WTC11 (cell line): ENCODE measurements around the gene TFEB. TPM values are rescaled to one million over a fixed set of nuclear protein-coding genes. Genes with fewer than 3 reads are reported as not detected.

ENCODE experiments used
- ATAC-seq: fragments of 200-7000 bp; cut with Tn5 transposase; 2 replicates; pipeline ENCODE4 v1.10.0; 2021; ENCODE audit warnings: mild to moderate bottlenecking, moderate library complexity
- Bru-seq: library from RNA; stranded (reverse); fragments of 400-500 nt; gene quantifications from one replicate; lab custom pipeline; 2021; lab: Mats Ljungman, UMichigan
- CTCF ChIA-PET: fragments of 300-600 bp; sonication (Branson Sonifier 250); formaldehyde crosslinking; loops from one replicate; lab custom pipeline; 2021; ENCODE audit warnings: antibody characterized with exemption; lab: Charles Lee
- POLR2A ChIA-PET: fragments of 350-600 bp; sonication (Branson Sonifier 250); formaldehyde crosslinking; loops from one replicate; lab custom pipeline; 2021; ENCODE audit warnings: antibody characterized with exemption; lab: Charles Lee
- DNase-seq: peaks from one replicate; pipeline ENCODE4 v3.0.0; 2021; ENCODE audit warnings: low spot score
- H3K27ac Mint-ChIP-seq: 2 replicates; pipeline ENCODE4 v1.8.0; 2021; ENCODE audit warnings: mixed read lengths
- H3K27me3 Mint-ChIP-seq: 2 replicates; pipeline ENCODE4 v1.8.0; 2021; ENCODE audit warnings: low read depth, mild to moderate bottlenecking, moderate library complexity, mixed read lengths
- H3K36me3 Mint-ChIP-seq: 2 replicates; pipeline ENCODE4 v1.8.0; 2021; ENCODE audit warnings: mixed read lengths
- H3K4me1 Mint-ChIP-seq: 2 replicates; pipeline ENCODE4 v1.8.0; 2022; ENCODE audit warnings: mixed read lengths
- H3K4me3 Mint-ChIP-seq: 2 replicates; pipeline ENCODE4 v1.8.0; 2021; ENCODE audit warnings: mild to moderate bottlenecking, moderate library complexity, mixed read lengths
- H3K9me3 Mint-ChIP-seq: 2 replicates; pipeline ENCODE4 v1.8.0; 2021; ENCODE audit warnings: mixed read lengths
- ATF1 ChIP-seq: sonication (generic); formaldehyde crosslinking; IDR thresholded peaks from 2 replicates; pipeline ENCODE4 v1.8.1; 2023; ENCODE audit warnings: mild to moderate bottlenecking, moderate library complexity, missing genetic modification reagents
- CBFB ChIP-seq: sonication (generic); formaldehyde crosslinking; IDR thresholded peaks from 2 replicates; pipeline ENCODE4 v1.8.1; 2022; ENCODE audit warnings: mild to moderate bottlenecking, low read depth, missing genetic modification reagents
- FOXK1 ChIP-seq: sonication (generic); formaldehyde crosslinking; IDR thresholded peaks from 2 replicates; pipeline ENCODE4 v1.8.0; 2022; ENCODE audit warnings: mild to moderate bottlenecking, moderate library complexity, missing genetic modification reagents
- GABPB1 ChIP-seq: sonication (generic); formaldehyde crosslinking; IDR thresholded peaks from 2 replicates; pipeline ENCODE4 v1.8.1; 2023; ENCODE audit warnings: mild to moderate bottlenecking, missing genetic modification reagents
- GRHL2 ChIP-seq: fragments of 250-450 bp; sonication (Bioruptor Pico); IDR thresholded peaks from 2 replicates; pipeline ENCODE4 v1.8.0; 2022; ENCODE audit warnings: mild to moderate bottlenecking, moderate library complexity; ENCODE audit not compliant: insufficient replicate concordance, severe bottlenecking
- GTF2I ChIP-seq: fragments of 250-450 bp; sonication (Bioruptor Pico); conservative IDR thresholded peaks from 2 replicates; pipeline ENCODE4 v1.4.0; 2021; ENCODE audit warnings: mild to moderate bottlenecking
- IRF2 ChIP-seq: sonication (generic); formaldehyde crosslinking; IDR thresholded peaks from 2 replicates; pipeline ENCODE4 v1.8.0; 2022; ENCODE audit warnings: low read depth, missing genetic modification reagents, borderline replicate concordance
- MXD4 ChIP-seq: fragments of 250-450 bp; sonication (Bioruptor Pico); IDR thresholded peaks from 2 replicates; pipeline ENCODE4 v1.8.0; 2021; ENCODE audit warnings: mild to moderate bottlenecking, moderate library complexity, borderline replicate concordance
- NFATC4 ChIP-seq: fragments of 250-450 bp; sonication (Bioruptor Pico); IDR thresholded peaks from 2 replicates; pipeline ENCODE4 v1.9.0; 2021; ENCODE audit warnings: mild to moderate bottlenecking
- NR1H2 ChIP-seq: sonication (generic); formaldehyde crosslinking; IDR thresholded peaks from 2 replicates; pipeline ENCODE4 v1.9.0; 2021; ENCODE audit warnings: mild to moderate bottlenecking, moderate library complexity, missing genetic modification reagents
- NR2C2 ChIP-seq: sonication (generic); formaldehyde crosslinking; IDR thresholded peaks from 2 replicates; pipeline ENCODE4 v1.8.0; 2022; ENCODE audit warnings: mild to moderate bottlenecking, missing genetic modification reagents
- NR3C1 ChIP-seq: sonication (generic); formaldehyde crosslinking; conservative IDR thresholded peaks from 2 replicates; pipeline ENCODE4 v1.8.1; 2023; ENCODE audit warnings: low read depth, mild to moderate bottlenecking, missing genetic modification reagents
- OVOL2 ChIP-seq: fragments of 250-450 bp; sonication (Bioruptor Pico); IDR thresholded peaks from 2 replicates; pipeline ENCODE4 v1.9.0; 2021; ENCODE audit warnings: mild to moderate bottlenecking, borderline replicate concordance
- RELA ChIP-seq: sonication (generic); formaldehyde crosslinking; IDR thresholded peaks from 2 replicates; pipeline ENCODE4 v1.8.1; 2022; ENCODE audit warnings: missing genetic modification reagents, mild to moderate bottlenecking, borderline replicate concordance
- RORB ChIP-seq: fragments of 250-450 bp; sonication (Bioruptor Pico); IDR thresholded peaks from 2 replicates; pipeline ENCODE4 v1.9.0; 2021; ENCODE audit warnings: mild to moderate bottlenecking
- SMAD4 ChIP-seq: sonication (generic); formaldehyde crosslinking; IDR thresholded peaks from 2 replicates; pipeline ENCODE4 v1.8.0; 2022; ENCODE audit warnings: mild to moderate bottlenecking, missing genetic modification reagents
- SP1 ChIP-seq: sonication (generic); formaldehyde crosslinking; conservative IDR thresholded peaks from 2 replicates; pipeline ENCODE4 v1.8.1; 2022; ENCODE audit warnings: missing genetic modification reagents
- TP53 ChIP-seq: sonication (generic); formaldehyde crosslinking; IDR thresholded peaks from 2 replicates; pipeline ENCODE4 v1.8.1; 2023; ENCODE audit warnings: mild to moderate bottlenecking, missing genetic modification reagents
- ZNF232 ChIP-seq: sonication (generic); formaldehyde crosslinking; IDR thresholded peaks from 2 replicates; pipeline ENCODE4 v1.8.0; 2022; ENCODE audit warnings: mild to moderate bottlenecking, missing genetic modification reagents
- ZNF263 ChIP-seq: sonication (generic); formaldehyde crosslinking; IDR thresholded peaks from 2 replicates; pipeline ENCODE4 v1.8.1; 2022; ENCODE audit warnings: low read depth, mild to moderate bottlenecking, moderate library complexity, missing genetic modification reagents
- long read RNA-seq, 3 experiments: library from RNA in 1 of 3; library from capped mRNA in 1 of 3; library from polyadenylated mRNA in 1 of 3; unstranded in 2 of 3; stranded (forward) in 1 of 3; transcript quantifications; one replicate each; pipeline ENCODE4 v2.0.0, GENCODE V29; 2021
- total RNA-seq: library from RNA; stranded (reverse); gene quantifications from 3 replicates; pipeline ENCODE4 v1.2.3, GENCODE V29; 2021
- TF ChIP-seq, protein P1 (sequence below): sonication (generic); formaldehyde crosslinking; IDR thresholded peaks from 2 replicates; pipeline ENCODE4 v1.8.1; 2023; ENCODE audit warnings: mild to moderate bottlenecking, moderate library complexity, missing genetic modification reagents
- TF ChIP-seq, protein P2 (sequence below): sonication (generic); formaldehyde crosslinking; IDR thresholded peaks from 2 replicates; pipeline ENCODE4 v1.8.0; 2022; ENCODE audit warnings: mild to moderate bottlenecking, missing genetic modification reagents
- TF ChIP-seq, protein P3 (sequence below): sonication (generic); formaldehyde crosslinking; IDR thresholded peaks from 2 replicates; pipeline ENCODE4 v1.8.0; 2022; ENCODE audit warnings: mild to moderate bottlenecking, missing genetic modification reagents
- TF ChIP-seq, protein P4 (sequence below): fragments of 200-600 bp; IDR thresholded peaks from 2 replicates; pipeline ENCODE4 v1.8.0; 2022; ENCODE audit warnings: antibody characterized with exemption
- TF ChIP-seq, protein P5 (sequence below): sonication (generic); formaldehyde crosslinking; IDR thresholded peaks from 2 replicates; pipeline ENCODE4 v1.8.1; 2023; ENCODE audit warnings: mild to moderate bottlenecking, missing genetic modification reagents, moderate library complexity

The TFEB gene
- total RNA-seq (3.1 to 3.9 TPM (median 3.3 TPM) in 3 replicates), Bru-seq, nascent RNA (percentile 31 among the genes with signal in this experiment)
- long read RNA-seq, experiment 1, partial matches to known transcripts: 3 of 3 reads
- long read RNA-seq, experiment 1, other reads (novel, unspliced or antisense): 0 of 3 reads
- long read RNA-seq, experiment 2: 0 reads
- long read RNA-seq, experiment 3: 0 reads

DNA sequence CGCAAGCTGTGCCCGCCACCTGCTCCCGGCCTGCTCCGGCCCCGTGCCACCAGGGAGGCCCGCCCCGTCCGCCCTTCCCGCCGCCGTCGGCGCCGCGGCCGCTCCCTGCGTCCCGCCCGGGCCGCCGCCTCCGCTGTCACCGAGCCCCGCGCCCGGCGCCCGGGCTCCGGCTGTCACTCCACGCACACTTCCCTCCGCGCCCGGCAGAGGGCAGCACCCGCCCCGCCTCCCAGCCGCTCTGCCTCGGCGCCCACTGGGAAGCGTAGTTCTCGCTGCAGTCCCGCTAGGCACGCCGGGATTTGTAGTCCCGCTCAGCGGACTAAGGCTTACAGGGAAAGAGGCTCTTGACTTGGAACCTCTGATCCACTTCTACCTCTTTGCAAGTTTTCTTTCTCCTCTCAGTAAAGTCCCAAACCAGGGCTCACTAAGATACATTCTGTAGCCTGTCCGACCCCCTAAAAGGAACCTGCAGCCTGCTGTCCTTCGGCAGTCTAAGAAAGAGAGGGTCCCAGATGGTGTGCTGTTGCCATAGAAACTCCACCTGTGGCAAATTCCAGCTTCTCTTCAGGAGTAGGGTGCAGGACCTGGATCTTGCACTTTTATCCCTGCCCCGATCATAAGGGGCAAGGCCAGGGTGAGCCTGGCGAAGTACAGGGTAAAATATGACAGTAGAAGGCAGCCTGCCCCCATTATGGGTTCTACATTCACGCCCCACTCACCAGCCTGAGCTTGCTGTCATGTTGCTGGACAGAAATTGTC is at the start of gene TFEB:
TSS of gene TFEB (minus strand) at position 182 of the 759 bp plus-strand sequence. CDS start 44,395 bp downstream, outside the sequence.
- POLR2A ChIA-PET: interaction anchor here (0.5 to 1.5 kb wide), 3 partner anchors 27 to 291 kb away, joined by 3 to 7 read pairs (median 3); partner anchors contain the start of gene TOMM6
- DNase-seq: peak; percentile 94
- no peaks in the 10 kb centered on the region for H3K9me3 Mint-ChIP-seq
- TF ChIP-seq, protein P1, sequence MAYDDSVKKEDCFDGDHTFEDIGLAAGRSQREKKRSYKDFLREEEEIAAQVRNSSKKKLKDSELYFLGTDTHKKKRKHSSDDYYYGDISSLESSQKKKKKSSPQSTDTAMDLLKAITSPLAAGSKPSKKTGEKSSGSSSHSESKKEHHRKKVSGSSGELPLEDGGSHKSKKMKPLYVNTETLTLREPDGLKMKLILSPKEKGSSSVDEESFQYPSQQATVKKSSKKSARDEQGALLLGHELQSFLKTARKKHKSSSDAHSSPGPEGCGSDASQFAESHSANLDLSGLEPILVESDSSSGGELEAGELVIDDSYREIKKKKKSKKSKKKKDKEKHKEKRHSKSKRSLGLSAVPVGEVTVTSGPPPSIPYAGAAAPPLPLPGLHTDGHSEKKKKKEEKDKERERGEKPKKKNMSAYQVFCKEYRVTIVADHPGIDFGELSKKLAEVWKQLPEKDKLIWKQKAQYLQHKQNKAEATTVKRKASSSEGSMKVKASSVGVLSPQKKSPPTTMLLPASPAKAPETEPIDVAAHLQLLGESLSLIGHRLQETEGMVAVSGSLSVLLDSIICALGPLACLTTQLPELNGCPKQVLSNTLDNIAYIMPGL (CRISPR knock-in tag): no peak
- TF ChIP-seq NFATC4 (CRISPR knock-in tag) (no peak), SP1 (CRISPR knock-in tag) (peak; percentile 96), GTF2I (CRISPR knock-in tag) (no peak), GABPB1 (peak; percentile 72), RELA (CRISPR knock-in tag) (no peak), OVOL2 (CRISPR knock-in tag) (no peak), MXD4 (no peak)
- TF ChIP-seq, protein P2, sequence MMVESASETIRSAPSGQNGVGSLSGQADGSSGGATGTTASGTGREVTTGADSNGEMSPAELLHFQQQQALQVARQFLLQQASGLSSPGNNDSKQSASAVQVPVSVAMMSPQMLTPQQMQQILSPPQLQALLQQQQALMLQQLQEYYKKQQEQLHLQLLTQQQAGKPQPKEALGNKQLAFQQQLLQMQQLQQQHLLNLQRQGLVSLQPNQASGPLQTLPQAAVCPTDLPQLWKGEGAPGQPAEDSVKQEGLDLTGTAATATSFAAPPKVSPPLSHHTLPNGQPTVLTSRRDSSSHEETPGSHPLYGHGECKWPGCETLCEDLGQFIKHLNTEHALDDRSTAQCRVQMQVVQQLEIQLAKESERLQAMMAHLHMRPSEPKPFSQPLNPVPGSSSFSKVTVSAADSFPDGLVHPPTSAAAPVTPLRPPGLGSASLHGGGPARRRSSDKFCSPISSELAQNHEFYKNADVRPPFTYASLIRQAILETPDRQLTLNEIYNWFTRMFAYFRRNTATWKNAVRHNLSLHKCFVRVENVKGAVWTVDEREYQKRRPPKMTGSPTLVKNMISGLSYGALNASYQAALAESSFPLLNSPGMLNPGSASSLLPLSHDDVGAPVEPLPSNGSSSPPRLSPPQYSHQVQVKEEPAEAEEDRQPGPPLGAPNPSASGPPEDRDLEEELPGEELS: 0 out of 2 replicates have a peak, but pooled peaks have one; percentile 49
- TF ChIP-seq, protein P3, sequence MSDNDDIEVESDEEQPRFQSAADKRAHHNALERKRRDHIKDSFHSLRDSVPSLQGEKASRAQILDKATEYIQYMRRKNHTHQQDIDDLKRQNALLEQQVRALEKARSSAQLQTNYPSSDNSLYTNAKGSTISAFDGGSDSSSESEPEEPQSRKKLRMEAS (CRISPR knock-in tag): 0 out of 2 replicates have a peak, but pooled peaks have one; percentile 26
- TF ChIP-seq, protein P4, sequence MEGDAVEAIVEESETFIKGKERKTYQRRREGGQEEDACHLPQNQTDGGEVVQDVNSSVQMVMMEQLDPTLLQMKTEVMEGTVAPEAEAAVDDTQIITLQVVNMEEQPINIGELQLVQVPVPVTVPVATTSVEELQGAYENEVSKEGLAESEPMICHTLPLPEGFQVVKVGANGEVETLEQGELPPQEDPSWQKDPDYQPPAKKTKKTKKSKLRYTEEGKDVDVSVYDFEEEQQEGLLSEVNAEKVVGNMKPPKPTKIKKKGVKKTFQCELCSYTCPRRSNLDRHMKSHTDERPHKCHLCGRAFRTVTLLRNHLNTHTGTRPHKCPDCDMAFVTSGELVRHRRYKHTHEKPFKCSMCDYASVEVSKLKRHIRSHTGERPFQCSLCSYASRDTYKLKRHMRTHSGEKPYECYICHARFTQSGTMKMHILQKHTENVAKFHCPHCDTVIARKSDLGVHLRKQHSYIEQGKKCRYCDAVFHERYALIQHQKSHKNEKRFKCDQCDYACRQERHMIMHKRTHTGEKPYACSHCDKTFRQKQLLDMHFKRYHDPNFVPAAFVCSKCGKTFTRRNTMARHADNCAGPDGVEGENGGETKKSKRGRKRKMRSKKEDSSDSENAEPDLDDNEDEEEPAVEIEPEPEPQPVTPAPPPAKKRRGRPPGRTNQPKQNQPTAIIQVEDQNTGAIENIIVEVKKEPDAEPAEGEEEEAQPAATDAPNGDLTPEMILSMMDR: peak; percentile 72
- TF ChIP-seq, all 79 proteins: peak for 5
- CTCF ChIA-PET: interaction anchor here (0.8 to 4.6 kb wide), 14 partner anchors 12 to 717 kb away, joined by 3 to 51 read pairs (median 7); partner anchors contain the start of genes FRS3 and TOMM6
- Mint-ChIP-seq H3K4me3 (peak within 1 kb of the TSS; percentile 67), H3K27ac (0 out of 2 replicates have a peak within 1 kb of the TSS, but pooled peaks have one; percentile 63), H3K27me3 (peaks cover 18% of the 10 kb centered on the region), H3K4me1 (peaks cover 28% of the 10 kb centered on the region), H3K36me3 (no peaks in the 10 kb centered on the region)
- ATAC-seq: peak; percentile 52

DNA sequence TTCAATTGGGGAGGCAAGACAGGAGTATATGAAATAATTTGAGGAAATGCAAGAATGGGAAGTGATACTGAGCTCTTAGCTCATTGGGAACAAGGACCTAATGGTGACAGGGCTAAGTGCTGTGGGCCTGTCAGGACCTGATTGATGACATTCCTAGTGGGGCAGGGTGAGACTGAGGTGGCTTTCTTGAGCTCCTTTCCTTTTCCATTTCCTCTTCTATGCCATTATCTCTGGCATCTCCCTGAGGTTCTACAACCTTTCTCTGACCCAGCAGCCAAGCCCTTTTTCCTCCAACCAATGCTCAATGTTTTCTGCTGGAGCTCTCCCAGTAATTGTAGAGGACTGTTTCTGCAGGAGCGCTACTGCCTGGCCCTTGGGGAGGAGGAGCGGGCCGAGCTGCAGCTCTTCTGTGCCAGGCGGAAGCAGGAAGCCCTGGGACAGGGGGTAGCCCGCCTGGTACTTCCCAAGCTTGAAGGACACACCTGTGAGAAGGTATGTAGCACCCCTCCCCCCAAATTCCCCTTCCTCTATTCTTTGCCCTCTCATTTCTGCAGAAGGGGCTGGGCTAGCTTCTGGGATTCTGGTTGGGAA is 49.3 kb upstream of the TFEB start:
- Mint-ChIP-seq H3K36me3 (peaks cover 9% of the 10 kb centered on the region), H3K27me3 (peaks cover 54% of the 10 kb centered on the region), H3K4me1 (peaks cover 32% of the 10 kb centered on the region), H3K27ac (no peak overlapping the region), H3K9me3 (no peaks in the 10 kb centered on the region), H3K4me3 (peak overlapping the region; percentile 24; the same call in 1 of the 2 replicates)
- ATAC-seq (no peak), DNase-seq (no peak)
- ChIA-PET POLR2A (interaction anchor here (1.5 kb wide), 1 partner anchor 264 kb away, joined by 3 read pairs; no protein-coding TSS in a partner anchor), CTCF (interaction anchor here (1.0 to 4.7 kb wide), 10 partner anchors 9 to 417 kb away, joined by 3 to 71 read pairs (median 22); partner anchors contain the start of genes BYSL and MED20)
- TF ChIP-seq NFATC4 (CRISPR knock-in tag) (no peak), RORB (CRISPR knock-in tag) (no peak), TP53 (CRISPR knock-in tag) (no peak), NR1H2 (CRISPR knock-in tag) (no peak), FOXK1 (CRISPR knock-in tag) (no peak), NR3C1 (no peak), GRHL2 (CRISPR knock-in tag) (no peak), NR2C2 (CRISPR knock-in tag) (no peak), IRF2 (CRISPR knock-in tag) (no peak), ZNF232 (no peak), CBFB (CRISPR knock-in tag) (no peak), ZNF263 (CRISPR knock-in tag) (no peak), OVOL2 (CRISPR knock-in tag) (no peak), ATF1 (no peak), SMAD4 (no peak)
- TF ChIP-seq, protein P1 (CRISPR knock-in tag): no peak
- TF ChIP-seq, protein P5, sequence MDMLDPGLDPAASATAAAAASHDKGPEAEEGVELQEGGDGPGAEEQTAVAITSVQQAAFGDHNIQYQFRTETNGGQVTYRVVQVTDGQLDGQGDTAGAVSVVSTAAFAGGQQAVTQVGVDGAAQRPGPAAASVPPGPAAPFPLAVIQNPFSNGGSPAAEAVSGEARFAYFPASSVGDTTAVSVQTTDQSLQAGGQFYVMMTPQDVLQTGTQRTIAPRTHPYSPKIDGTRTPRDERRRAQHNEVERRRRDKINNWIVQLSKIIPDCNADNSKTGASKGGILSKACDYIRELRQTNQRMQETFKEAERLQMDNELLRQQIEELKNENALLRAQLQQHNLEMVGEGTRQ (CRISPR knock-in tag): no peak
